ENCODE results near the gene CPEB4. TPM values are rescaled to one million over a fixed set of nuclear protein-coding genes. Genes with fewer than 3 reads are reported as not detected.

The CPEB4 gene
- total RNA-seq, 4 donors from 2014 or later = 43.3 to 60.6 (median 52.4) TPM

- 0 to 69% methylated on average over 1 to 5 of the region's 5 CpGs for WGBS, 2 donors (ENCODE audit: low coverage in 1 of 2)
- H3K27ac ChIP-seq = no peak overlapping the region
- TF ChIP-seq CTCF (IDR thresholded peaks at IDR 0.05) (no peak), POLR2AphosphoS5 (IDR thresholded peaks at IDR 0.05) (no peak), POLR2A (IDR thresholded peaks at IDR 0.05) (no peak), EP300 (IDR thresholded peaks at IDR 0.05) (no peak)
These were observed 7.7 kb upstream of the CPEB4 start for GRCh38 chr5:173880306-173880985.

GRCh38 chr5:173881811-173882575 lies 6.2 kb upstream of the CPEB4 start:
- 87 to 93% methylated on average over 6 of the region's 6 CpGs for WGBS, 2 donors (ENCODE audit: low coverage in 1 of 2)
- ATAC-seq = no peak
- Histone ChIP-seq H3K4me1 (peaks cover 0 to 15% (median 0%) of the 10 kb centered on the region in 3 donors), H3K9me3 (no peaks in the 10 kb centered on the region), H3K4me3 (no peak overlapping the region), H3K27ac (no peak overlapping the region), H3K27me3 (no peaks in the 10 kb centered on the region), H3K36me3 (no peaks in the 10 kb centered on the region)
- TF ChIP-seq POLR2A (IDR thresholded peaks at IDR 0.05) (no peak), CTCF (IDR thresholded peaks at IDR 0.05) (no peak), POLR2AphosphoS5 (IDR thresholded peaks at IDR 0.05) (no peak), EP300 (IDR thresholded peaks at IDR 0.05) (no peak)

More at GRCh38 chr5:173880306-173880985, 7.7 kb upstream of the CPEB4 start:
- Histone ChIP-seq H3K4me1 (peaks cover 0 to 15% (median 0%) of the 10 kb centered on the region in 3 donors), H3K4me3 (no peak overlapping the region), H3K36me3 (no peaks in the 10 kb centered on the region), H3K27me3 (no peaks in the 10 kb centered on the region), H3K9me3 (no peaks in the 10 kb centered on the region)
- ATAC-seq = no peak

- Histone ChIP-seq H3K27ac (no peak overlapping the region), H3K27me3 (no peaks in the 10 kb centered on the region), H3K9me3 (no peaks in the 10 kb centered on the region), H3K36me3 (no peaks in the 10 kb centered on the region), H3K4me3 (no peak overlapping the region), H3K4me1 (peaks cover 0 to 19% (median 0%) of the 10 kb centered on the region in 3 donors)
- TF ChIP-seq POLR2AphosphoS5 (IDR thresholded peaks at IDR 0.05) (no peak), POLR2A (IDR thresholded peaks at IDR 0.05) (no peak)
- no peak for ATAC-seq
These were observed 5.5 kb upstream of the CPEB4 start for GRCh38 chr5:173882632-173883031.

GRCh38 chr5:173883347-173883924 lies 4.7 kb upstream of the CPEB4 start:
- H3K27me3 ChIP-seq = no peaks in the 10 kb centered on the region
- TF ChIP-seq POLR2A (IDR thresholded peaks at IDR 0.05) (no peak), POLR2AphosphoS5 (IDR thresholded peaks at IDR 0.05) (no peak), EP300 (IDR thresholded peaks at IDR 0.05) (no peak), CTCF (IDR thresholded peaks at IDR 0.05) (no peak)

GRCh38 chr5:173884402-173885053 lies 3.6 kb upstream of the CPEB4 start:
- TF ChIP-seq POLR2A (IDR thresholded peaks at IDR 0.05) (no peak), POLR2AphosphoS5 (IDR thresholded peaks at IDR 0.05) (no peak), CTCF (IDR thresholded peaks at IDR 0.05) (no peak), EP300 (IDR thresholded peaks at IDR 0.05) (no peak)
- no peak for ATAC-seq
- no peak overlapping the region for H3K4me3 ChIP-seq
- 57 to 67% methylated on average over 1 to 2 of the region's 2 CpGs for WGBS, 2 donors (ENCODE audit: low coverage in 1 of 2)
- no peaks in the 10 kb centered on the region for H3K27me3 ChIP-seq
- H3K9me3 ChIP-seq = no peaks in the 10 kb centered on the region
- no peaks in the 10 kb centered on the region for H3K36me3 ChIP-seq
- H3K4me1 ChIP-seq = peaks cover 0 to 11% (median 0%) of the 10 kb centered on the region in 3 donors
- H3K27ac ChIP-seq = no peak overlapping the region

More at GRCh38 chr5:173883347-173883924, 4.7 kb upstream of the CPEB4 start:
- 79 to 80% methylated on average over 1 to 2 of the region's 3 CpGs for WGBS, 2 donors (ENCODE audit: low coverage in 1 of 2)
- Histone ChIP-seq H3K9me3 (no peaks in the 10 kb centered on the region), H3K4me3 (no peak overlapping the region), H3K36me3 (no peaks in the 10 kb centered on the region), H3K4me1 (peaks cover 0 to 14% (median 0%) of the 10 kb centered on the region in 3 donors), H3K27ac (no peak overlapping the region)
- ATAC-seq = no peak

All from gastroesophageal sphincter (tissue), 4 donors.